Activated T-cell treated with anti-CD3 and anti-CD28 coated beads, Interleukin-2, amount 50 U/mL, for 48 hours (primary cell): Measurements from ENCODE around the gene LDLRAD4.

Source experiments
- DNase-seq, 2 experiments: peaks; one replicate each; pipeline ENCODE4 v3.0.0-alpha.2; 2020

The LDLRAD4 gene

DNA sequence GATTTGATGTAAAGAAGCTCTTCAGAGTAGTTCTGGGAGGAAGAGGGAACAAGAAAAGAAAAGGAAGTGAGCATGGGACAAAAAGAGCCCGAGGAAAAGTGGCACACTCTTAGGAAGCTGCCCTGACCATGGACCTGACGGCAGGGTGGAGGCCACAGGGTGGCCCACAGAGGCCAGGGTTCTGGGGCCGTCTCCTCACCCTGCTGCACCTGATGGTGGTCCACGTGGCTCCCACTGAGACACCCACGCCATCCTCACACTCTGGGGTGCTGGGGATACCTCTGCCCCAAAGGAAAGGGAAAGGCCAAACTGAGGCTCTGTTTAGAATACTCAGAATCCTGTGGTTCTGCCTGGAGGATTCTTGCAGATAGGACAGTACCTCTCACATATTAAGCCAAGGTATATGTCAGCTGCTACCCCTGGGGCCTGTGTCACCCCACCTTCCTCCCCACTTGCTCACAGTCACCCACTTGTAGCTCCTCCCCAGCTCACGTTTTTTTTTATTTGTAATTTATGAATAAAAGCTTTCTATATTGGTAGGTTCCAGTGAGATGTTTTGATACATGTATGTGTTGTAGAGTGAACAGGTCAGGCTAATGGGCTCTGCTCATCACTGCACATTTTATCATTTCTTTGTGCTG is 171.1 kb downstream of the LDLRAD4 start:
- no peak for DNase-seq

DNA sequence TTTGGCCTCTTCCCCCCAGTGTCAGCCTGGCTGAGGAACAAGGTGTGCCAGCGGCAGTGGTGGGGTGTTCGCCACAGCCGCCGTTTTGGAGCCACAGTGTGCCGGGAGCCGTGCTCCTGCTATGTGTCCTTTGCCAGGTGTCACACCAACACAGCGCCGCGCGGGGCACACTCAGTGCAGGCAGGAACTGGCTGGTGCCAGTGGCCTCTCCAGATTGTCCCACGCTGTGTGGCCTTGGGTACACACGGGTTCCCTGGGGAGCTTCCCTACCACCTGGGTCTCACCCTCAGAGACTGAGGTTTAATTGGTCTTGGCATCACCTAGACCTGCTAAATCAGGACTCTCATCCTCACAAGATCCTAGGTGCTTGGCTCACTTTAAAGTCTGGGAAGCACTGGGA is 171.6 kb downstream of the LDLRAD4 start:
- no peak for DNase-seq

DNA sequence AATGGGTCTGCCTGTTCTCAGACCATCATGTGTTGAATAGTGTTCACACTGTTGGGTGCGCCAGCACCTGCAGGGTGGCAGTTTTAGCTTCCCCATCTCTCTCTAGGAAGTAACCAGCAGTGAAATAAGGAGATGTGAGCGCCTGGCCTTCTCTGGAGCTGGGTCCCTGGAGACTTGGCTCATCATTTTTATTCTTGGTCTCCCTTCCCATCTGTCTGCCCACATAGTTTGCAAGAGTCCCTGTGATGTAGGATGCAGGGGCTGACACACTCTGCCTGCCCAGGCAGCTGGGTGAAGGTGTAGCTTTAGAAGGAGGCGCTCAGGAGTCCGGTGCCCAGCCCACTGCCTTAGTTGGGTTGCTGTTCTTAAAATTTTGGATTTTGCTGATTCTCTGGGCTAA is 172.2 kb downstream of the LDLRAD4 start:
- DNase-seq, result no peak

DNA sequence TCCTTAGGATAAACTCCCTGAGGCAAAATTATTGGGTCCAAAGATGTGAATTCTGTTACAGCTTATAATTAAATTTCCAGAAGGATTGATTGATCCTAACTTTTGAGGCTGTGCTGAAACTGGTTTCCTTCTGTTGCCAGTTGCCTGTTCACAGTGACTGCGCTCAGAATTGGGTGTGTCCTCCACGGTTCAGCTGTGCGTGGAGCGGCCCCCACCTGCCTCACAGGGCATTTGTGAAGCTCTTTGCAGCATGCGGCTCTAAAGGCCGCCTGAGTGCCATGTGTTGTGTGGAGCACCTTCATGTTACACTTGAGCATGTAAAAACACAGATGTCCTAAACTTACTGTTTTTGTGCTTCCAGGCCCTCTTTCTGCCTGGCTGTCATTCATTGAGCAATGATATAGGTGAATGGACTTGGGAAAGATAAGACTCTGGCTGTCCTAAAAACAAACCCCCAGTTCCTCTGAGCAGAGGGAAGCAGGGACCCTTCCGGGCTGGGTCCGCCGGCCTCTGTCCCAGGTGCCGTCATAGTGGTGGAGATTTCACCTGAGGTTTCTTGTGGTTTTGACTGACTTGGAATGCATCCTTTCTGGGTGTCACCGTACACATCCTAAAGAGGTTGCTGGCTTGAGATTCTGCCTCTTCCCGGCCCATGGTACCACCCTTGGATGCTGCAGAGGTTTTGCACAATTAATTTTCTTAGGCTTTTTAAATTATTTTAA is 173.6 kb downstream of the LDLRAD4 start:
- DNase-seq, result no peak

DNA sequence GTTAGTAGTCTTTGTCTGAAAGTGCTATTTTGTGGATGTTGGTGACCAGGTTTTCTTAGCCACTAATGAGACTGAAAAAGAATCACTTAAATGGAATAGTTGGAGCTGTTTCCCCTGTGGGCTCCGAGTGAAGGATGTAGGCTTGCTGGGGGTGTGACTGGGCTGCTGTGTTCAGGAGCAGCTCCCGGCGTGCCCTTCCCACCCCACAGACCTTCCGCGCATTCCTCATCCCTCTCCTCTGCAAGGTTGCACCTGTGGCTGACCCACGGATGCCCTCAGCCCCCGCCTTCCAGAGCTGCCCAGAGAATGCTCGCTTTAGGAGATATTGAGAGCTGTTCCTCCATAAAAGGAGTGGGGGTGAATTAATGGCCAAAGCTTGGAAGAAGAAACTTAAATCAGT is 174.3 kb downstream of the LDLRAD4 start:
- DNase-seq, result peak in 1 of 2 experiments; percentile 9

DNA sequence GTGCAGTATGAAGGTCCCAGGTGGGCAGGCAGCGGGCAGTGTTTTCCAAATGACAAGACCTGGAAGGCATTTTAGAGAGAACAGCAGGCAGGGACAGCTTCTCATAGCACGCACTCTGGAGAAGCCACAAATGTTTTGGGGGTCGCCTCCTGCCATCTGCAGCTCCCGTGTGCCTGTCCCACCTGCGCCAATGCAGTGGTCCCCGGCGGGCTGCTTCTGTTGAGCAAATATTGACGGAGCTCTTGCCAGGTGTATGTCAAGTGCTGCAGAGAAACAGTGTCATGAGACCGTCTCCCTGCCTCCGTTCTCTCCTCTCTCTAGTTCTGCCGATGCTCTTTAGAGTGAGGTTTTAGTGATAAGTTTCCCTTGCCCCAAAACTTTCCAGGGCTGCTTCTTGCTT is 174.8 kb downstream of the LDLRAD4 start:
- peak; percentile 10 for DNase-seq

DNA sequence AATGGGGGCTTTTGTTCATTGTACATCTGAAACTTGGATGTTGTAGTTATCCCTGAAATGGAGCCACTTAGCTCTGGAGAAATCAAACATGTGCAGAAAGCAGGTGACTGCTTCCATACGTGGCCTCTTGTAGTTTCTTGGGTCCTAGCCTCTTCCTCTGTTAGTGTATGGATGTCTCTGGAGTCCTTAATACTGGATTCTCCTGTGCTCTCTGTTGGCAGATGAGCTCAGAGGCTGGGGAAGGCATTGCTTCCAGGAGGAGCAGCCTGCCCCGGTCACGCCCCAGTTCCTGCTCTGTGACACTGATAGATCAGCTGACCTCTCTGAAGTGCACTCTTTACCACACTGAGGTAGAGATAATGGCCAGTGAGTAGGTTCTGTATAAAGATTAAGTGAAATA is 176.2 kb downstream of the LDLRAD4 start:
- DNase-seq, result peak; percentile 2 to 13

DNA sequence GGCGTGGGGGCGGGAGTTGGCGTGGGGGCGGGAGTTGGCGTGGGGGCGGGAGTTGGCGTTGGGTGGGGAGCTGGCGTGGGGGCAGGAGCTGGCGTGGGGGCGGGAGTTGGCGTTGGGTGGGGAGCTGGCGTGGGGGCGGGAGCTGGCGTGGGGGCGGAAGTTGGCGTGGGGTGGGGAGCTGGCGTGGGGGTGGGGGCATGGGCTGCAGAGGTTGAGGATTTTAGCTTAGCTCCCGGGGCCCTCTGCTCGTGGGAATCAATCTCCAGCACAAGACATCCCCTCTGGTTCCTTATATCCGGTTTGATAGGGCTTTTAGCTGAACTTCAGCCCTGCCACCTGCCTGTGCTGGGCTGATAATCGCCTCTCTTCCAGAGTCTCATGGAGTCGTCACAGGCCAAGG is 177.0 kb downstream of the LDLRAD4 start:
- peak; percentile 2 to 7 for DNase-seq

DNA sequence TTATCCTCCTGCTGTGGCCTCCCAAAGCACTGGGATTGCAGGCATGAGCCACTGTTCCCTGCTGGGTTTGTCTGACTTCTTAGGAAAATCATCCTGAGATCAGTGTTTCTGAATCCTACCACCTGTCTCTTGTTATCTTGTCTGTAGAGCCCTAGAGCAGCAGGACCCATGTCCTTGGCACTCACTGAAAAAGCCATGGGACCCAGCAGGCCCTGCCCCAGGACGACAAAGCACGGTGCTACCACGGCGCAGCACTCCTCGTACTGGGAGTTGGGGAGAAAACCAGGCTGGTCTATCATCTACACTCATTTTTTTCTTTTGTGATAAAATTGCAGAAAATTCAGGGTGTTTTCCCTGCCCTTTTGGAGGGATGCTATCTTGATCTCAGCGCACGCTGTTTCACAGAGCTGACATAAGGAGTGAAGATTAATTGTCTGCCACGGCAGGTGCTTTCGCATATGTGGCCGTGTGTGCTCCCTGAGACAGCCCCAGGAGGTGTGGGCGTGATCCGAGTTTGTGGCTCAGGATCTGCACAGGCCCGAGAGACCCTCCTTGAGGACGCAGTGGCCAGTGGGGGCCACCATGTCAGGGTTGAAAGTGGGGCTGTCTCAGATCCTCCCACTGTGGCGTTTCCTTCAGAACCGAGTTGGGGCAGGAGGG is 179.1 kb downstream of the LDLRAD4 start:
- DNase-seq, result peak; percentile 2 to 9

DNA sequence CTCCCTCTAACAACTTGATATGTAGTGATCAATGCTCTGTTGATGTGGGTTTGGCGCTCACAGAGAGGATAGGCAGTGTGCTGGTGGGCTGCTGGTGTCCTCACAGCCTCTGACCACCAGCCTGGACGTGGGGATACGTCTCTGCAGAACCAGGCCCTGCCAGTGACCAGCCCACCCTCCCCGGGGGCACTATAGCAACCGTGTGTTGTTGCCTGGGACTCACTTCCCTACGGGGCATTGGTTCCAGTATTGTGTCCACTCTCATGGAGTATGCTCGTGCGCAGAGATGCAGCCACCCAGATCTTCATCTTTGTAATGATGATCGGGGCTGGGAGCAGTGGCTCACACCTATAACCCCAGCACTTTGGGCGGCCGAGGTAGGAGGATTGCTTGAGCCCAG is 180.1 kb downstream of the LDLRAD4 start:
- DNase-seq, result peak; percentile 7 to 10

DNA sequence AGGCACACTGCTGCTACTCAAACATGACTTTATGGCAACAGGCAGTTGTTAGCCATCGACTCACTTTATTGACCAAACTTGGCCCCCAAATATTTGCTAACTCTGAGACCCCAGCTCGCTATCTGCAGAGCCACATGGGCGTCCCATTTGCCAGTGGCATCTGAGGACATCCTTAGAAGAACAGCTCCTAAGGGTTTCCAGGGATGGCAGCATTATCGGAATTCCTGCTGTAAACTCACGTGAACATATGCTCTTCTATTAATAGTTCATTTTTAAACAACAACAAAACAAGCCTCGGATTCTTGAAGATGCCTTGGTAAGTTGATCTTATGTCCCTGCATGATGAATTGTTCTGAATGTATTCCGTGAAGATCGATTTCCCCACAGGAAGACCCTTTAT is 181.0 kb downstream of the LDLRAD4 start:
- DNase-seq, result no peak

DNA sequence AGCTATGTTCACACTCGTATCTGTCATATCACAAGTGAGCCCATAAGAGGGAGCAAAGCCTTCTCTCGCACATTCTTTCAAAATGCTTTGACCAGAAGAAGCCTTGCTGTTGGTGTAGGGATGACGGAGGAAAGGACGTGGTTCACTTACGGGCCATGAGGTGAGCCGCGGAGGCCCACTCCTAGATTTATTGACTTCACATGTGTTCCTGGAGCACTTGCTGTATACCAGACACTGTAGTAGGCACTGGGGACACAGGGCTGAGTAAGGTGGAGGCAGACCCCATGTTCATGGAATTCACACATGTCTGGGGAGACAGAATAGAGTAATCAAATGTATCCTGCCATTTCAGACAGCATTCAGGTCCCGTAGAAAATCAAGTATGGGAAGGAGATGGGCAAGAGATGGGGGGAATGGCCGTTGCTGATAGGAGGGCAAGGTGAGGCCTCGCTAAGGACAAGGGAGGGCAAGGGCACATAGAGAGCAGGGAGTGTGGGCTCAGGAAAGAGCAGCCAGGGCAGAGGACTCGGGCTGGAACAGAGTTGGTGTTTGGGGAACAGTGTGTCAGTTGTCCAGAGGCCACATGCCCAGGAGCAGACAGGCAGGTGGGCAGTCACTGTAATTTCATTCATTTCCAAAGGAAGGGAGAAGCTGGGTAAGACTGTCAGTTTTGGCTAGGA is 182.2 kb downstream of the LDLRAD4 start:
- peak in 1 of 2 experiments; percentile 16 for DNase-seq

DNA sequence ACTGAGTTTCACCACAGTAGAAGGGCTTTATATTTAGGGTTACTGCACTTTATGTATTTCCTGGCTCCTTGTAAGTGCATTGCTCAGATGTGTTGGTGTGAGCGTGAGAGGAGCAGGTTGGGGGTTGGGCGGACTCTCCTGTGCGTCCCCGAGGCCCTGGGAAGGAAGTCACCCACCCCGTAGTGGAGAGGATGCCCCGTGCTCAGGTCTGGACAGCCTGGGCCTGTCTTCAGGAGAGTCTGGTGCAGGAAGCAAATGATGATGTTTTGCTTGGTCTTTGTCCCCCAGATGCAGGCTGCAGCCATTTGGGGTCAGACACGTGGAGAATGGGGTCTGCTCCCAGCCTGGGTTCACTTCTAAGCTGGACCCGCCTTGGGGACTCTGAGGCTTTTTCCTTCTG is 182.8 kb downstream of the LDLRAD4 start:
- peak in 1 of 2 experiments; percentile 20 for DNase-seq

DNA sequence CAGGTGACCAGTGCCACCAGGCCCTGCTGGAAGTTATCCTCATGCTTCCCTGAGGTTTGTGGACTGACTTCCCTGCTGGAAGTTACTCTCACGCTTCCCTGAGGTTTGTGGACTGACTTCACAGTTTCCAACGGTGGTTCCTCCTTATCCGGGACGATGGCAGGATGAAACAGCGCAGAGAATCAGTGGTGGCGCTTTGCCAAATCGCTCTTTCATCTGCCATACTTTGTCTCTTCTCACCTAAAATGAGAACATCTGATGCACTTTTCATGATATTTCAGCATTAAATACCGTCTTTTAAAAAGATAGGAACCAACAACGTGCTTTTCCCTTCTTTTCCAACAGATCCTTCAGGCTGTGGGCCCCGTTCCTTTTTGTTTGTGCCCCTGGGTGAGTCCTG is 183.3 kb downstream of the LDLRAD4 start:
- DNase-seq, result no peak

DNA sequence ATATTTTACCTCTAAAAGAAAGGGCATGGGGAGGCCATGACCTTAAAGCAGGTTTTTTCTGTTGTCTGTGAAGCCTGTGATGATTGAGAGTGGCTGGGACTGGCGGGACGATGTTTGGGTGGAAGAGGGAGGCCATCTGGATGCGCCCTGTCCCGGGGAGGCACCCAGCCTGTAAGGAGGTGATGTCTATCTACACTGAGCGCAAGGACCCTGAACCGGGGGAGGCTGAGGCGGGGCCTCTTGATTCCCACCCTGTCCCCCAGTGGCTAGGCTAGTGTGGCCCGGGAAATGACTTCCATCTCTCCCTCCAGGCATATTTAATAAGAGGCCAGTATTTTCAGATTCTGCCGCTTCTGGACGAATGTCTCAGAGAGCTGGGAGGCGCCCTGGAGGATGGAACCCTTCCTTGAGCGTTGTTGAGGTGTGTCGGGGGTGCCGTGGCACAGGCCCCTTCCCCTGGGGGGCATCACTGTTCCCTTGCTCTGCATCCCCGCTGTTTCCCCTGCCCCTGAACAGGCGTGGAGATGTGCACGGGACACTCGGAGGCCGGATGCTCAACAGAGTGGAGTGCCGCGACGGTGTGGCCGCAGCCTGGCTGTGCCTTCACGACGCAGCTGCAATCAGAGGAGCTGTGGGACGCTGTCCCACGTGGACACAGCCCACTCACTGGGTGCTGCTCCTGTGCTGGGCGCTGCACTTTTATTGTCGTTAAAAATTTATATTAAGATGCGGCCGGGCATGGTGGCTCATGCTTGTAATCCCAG is 185.4 kb downstream of the LDLRAD4 start:
- DNase-seq, result peak in 1 of 2 experiments; percentile 10

DNA sequence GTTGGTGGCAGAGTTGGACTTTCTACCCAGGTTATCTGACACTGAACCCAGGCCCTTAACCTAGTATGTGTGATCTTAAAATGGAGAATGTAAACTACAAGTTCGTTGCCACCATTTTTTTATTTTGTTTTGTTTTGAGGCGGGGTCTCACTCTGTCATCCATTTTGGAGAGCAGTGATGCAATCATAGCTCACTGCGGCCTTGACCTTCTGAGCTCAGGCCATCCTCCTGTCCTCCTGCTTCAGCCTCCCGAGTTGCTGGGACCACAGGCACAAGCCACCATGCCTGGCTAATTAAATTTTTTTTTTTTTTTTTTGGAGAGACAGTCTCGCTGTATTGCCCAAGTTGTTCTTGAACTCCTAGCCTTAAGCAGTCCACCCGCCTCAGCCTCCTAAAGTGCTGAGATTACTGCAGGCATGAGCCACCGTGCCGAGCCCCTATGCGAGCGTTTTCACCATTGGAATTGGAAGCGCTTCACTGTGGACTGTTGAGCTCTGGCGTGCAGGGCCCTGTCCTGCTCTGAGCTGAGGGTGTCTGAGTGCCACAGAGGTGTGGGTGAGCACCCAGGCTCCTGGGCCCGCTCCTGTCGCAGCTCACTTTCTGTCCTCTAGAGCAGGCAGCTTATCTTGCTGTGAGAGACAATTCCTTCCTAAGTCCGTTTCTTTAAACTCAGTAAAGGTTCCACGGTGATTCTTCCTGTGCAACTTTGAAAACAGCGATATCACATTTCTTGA is 186.9 kb downstream of the LDLRAD4 start:
- no peak for DNase-seq

DNA sequence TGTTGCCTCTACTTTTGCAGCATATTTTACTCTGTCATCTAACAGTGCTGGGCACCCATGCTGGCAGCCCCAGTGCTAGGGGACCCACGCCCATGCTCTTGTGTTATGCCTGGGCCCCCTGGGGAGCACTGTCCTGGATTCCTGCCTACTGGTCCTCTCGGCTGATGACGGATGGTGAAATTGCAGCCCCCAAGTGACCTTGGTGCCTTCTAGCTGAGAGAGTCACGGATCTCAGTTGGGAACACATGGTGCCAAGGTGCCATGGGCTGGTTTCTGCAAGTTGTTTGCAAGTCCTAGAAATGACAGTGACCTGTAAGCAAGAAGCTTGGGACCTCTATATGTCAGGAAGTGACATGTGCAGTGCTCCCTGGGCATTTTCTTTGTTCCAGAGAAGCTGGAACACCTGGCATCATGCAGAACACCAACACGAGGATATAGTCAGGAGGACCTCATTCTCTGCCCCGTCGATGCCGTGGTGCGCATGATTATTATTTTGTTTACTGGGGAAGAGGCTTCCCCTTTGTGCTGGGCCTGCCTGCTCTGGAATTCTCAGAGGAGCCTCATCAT is 187.6 kb downstream of the LDLRAD4 start:
- DNase-seq, result peak in 1 of 2 experiments; percentile 7

DNA sequence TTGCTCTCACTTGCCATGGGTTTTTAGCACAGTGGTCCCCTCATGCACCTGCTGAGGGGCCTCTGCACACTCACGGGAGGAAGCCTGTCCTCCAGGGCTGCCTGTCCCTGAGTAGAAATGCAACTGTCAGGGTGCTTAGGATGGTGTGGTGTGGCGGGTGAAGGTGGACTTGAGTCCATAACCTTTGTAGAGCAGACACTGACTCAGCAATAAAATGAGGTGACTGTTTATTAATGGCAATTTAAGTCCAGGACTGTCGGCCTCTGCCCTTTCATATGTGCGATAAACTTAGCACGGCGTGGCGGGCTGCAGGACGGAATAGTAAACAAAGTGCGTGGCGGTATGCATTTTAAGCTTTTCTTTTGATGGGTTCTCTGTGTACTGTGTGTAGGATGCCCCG is 188.2 kb downstream of the LDLRAD4 start:
- peak in 1 of 2 experiments; percentile 3 for DNase-seq

DNA sequence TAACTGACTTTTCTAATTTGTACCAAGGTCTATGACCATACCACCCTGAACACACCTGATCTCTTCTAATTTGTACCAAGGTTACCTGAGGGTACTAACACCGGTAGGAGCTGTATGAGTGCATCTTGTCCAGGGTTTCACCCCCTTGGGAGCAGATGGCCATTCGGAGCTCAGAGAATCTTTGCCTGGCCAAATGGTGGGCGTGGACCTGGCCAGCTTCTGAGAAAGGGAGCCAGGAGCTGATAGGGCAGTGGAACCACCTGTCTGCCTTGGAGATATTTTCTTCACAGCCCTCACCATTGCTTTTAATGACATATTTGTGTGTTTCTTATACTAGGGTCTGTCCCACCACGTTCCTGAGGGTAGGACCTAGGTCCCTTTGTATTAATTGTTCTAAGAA is 188.9 kb downstream of the LDLRAD4 start:
- DNase-seq, result no peak

DNA sequence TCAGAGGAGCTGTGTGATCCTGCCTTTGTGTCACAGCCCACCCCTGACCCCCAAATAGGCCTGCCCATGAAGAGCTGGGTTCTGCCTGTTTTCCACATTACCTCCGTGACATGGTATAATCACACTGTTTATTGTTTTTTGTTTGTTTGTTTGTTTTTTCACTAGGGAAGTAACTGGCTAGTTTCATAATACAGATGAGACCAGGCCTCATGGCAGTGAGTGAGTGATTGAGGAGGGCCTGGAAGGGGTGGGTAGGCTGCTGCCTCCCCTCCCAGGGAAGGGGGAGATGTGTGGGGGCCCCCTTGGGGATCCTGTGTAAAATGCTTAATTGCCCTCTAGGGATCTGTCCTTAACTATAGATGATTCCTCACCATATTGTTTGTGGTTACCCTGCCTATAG is 190.5 kb downstream of the LDLRAD4 start:
- DNase-seq, result no peak

DNA sequence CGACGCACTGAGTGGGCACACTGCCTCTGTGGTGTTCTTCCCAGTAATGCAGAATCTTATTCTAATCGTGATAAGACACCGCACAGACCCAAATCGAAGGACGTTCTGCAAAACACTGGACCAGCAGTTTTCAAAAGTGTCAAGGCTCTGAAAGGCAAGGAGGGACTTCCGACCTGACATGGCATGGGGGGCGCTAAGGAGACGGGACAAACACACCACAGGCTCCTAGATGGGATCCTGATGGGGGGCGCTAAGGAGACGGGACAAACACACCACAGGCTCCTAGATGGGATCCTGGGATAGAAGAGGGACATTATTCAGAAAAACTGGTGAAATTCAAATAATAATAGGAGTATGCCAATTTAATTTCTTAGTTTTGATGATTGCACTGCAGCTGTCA is 191.4 kb downstream of the LDLRAD4 start:
- no peak for DNase-seq

DNA sequence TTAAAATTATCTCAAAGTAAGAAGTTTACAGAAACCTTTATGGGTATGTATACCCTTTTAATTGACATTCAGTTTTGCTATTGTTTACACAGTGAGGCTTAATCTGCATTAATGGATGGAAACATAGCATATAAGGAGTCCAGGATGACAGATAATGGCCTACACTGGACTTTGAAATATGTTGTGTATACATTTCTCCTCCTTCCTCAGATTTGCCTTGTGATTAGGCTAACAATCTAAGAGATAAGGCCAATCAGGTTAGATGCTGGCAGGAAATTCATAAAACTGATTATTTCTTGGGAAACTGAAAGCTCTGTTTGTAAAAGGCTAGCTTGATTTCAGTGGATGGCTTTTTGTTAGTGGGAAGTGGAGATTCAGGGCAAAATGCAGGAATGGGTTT is 191.9 kb downstream of the LDLRAD4 start:
- DNase-seq, result no peak
